ENCODE data around the gene ARAP1. TPM values are rescaled to one million over a fixed set of nuclear protein-coding genes. Genes with fewer than 3 reads are reported as not detected.

ARAP1 gene
- total RNA-seq, 2 experiments from 2014 or later = 64.7 to 70.1 TPM

GRCh38 chr11:72723508-72723907 is 28.7 kb downstream of the ARAP1 start:
- Mint-ChIP-seq H3K27ac (peak overlapping the region; percentile 95), H3K4me1 (ENCODE audit: low read depth) (peaks cover 42% of the 10 kb centered on the region), H3K9me3 (no peaks in the 10 kb centered on the region), H3K36me3 (ENCODE audit: low read depth) (peaks cover 3% of the 10 kb centered on the region), H3K4me3 (no peak overlapping the region), H3K27me3 (ENCODE audit: low read depth) (no peaks in the 10 kb centered on the region)
- CTCF ChIA-PET = interaction anchor here (0.8 to 11.6 kb wide), 7 partner anchors 11 to 454 kb away, joined by 3 to 161 read pairs (median 5); partner anchors contain the start of genes ATG16L2 and STARD10
- DNase-seq = no peak
- intact Hi-C loops (cut with micrococcal nuclease) = loop anchor here (5.0 to 10.0 kb wide), 2 partner anchors 421 to 519 kb away; partner anchors contain the start of gene FCHSD2

GRCh38 chr11:72722050-72722748 is 30.0 kb downstream of the ARAP1 start:
- H3K4me1 Mint-ChIP-seq (ENCODE audit: low read depth) = peaks cover 49% of the 10 kb centered on the region
- DNase-seq = peak; percentile 93

GRCh38 chr11:72721689-72722049 is 30.5 kb downstream of the ARAP1 start:
- CTCF ChIA-PET = interaction anchor here (3.8 to 11.6 kb wide), 3 partner anchors 13 to 92 kb away, joined by 15 to 161 read pairs (median 58); partner anchors contain the start of genes ATG16L2 and STARD10
- H3K4me3 Mint-ChIP-seq = peak overlapping the region; percentile 90
- H3K4me1 Mint-ChIP-seq (ENCODE audit: low read depth) = peaks cover 49% of the 10 kb centered on the region

More at GRCh38 chr11:72722050-72722748, 30.0 kb downstream of the ARAP1 start:
- intact Hi-C loops (cut with micrococcal nuclease) = loop anchor here (1.0 to 10.0 kb wide), 4 partner anchors 14 to 520 kb away; partner anchors contain the start of gene FCHSD2
- Mint-ChIP-seq H3K27ac (peak overlapping the region; percentile 95), H3K27me3 (ENCODE audit: low read depth) (no peaks in the 10 kb centered on the region), H3K9me3 (no peaks in the 10 kb centered on the region), H3K36me3 (ENCODE audit: low read depth) (peaks cover 3% of the 10 kb centered on the region), H3K4me3 (peak overlapping the region; percentile 90)
- CTCF ChIA-PET = interaction anchor here (0.7 to 11.6 kb wide), 5 partner anchors 12 to 92 kb away, joined by 3 to 161 read pairs (median 15); partner anchors contain the start of genes ATG16L2 and STARD10

GRCh38 chr11:72721276-72721675 is 30.9 kb downstream of the ARAP1 start:
- DNase-seq = no peak
- H3K4me1 Mint-ChIP-seq (ENCODE audit: low read depth) = peaks cover 49% of the 10 kb centered on the region
- no peaks in the 10 kb centered on the region for H3K27me3 Mint-ChIP-seq (ENCODE audit: low read depth)
- intact Hi-C loops (cut with micrococcal nuclease) = loop anchor here (5.0 to 10.0 kb wide), 2 partner anchors 424 to 521 kb away; partner anchors contain the start of gene FCHSD2
- peak overlapping the region; percentile 90 for H3K4me3 Mint-ChIP-seq
- peaks cover 3% of the 10 kb centered on the region for H3K36me3 Mint-ChIP-seq (ENCODE audit: low read depth)
- CTCF ChIA-PET = interaction anchor here (1.4 to 11.6 kb wide), 4 partner anchors 13 to 93 kb away, joined by 4 to 161 read pairs (median 36); partner anchors contain the start of genes ATG16L2 and STARD10
- H3K9me3 Mint-ChIP-seq = no peaks in the 10 kb centered on the region
- peak overlapping the region; percentile 95 for H3K27ac Mint-ChIP-seq

More at GRCh38 chr11:72721689-72722049, 30.5 kb downstream of the ARAP1 start:
- Mint-ChIP-seq H3K27me3 (ENCODE audit: low read depth) (no peaks in the 10 kb centered on the region), H3K36me3 (ENCODE audit: low read depth) (peaks cover 3% of the 10 kb centered on the region), H3K27ac (peak overlapping the region; percentile 95), H3K9me3 (no peaks in the 10 kb centered on the region)
- intact Hi-C loops (cut with micrococcal nuclease) = loop anchor here (1.0 to 10.0 kb wide), 4 partner anchors 15 to 521 kb away; partner anchors contain the start of gene FCHSD2
- DNase-seq = peak; percentile 53

GRCh38 chr11:72720784-72721183 is 31.4 kb downstream of the ARAP1 start:
- no peaks in the 10 kb centered on the region for H3K27me3 Mint-ChIP-seq (ENCODE audit: low read depth)
- H3K9me3 Mint-ChIP-seq = no peaks in the 10 kb centered on the region
- no peak for DNase-seq
- peaks cover 3% of the 10 kb centered on the region for H3K36me3 Mint-ChIP-seq (ENCODE audit: low read depth)
- CTCF ChIA-PET = interaction anchor here (0.7 to 11.6 kb wide), 4 partner anchors 36 to 191 kb away, joined by 4 to 161 read pairs (median 10); partner anchors contain the start of genes ATG16L2 and STARD10
- peak overlapping the region; percentile 90 for H3K4me3 Mint-ChIP-seq
- peak overlapping the region; percentile 95 for H3K27ac Mint-ChIP-seq
- peaks cover 52% of the 10 kb centered on the region for H3K4me1 Mint-ChIP-seq (ENCODE audit: low read depth)
- intact Hi-C loops (cut with micrococcal nuclease) = loop anchor here (5.0 to 10.0 kb wide), 2 partner anchors 424 to 522 kb away; partner anchors contain the start of gene FCHSD2

- DNase-seq = no peak
- peaks cover 3% of the 10 kb centered on the region for H3K36me3 Mint-ChIP-seq (ENCODE audit: low read depth)
- peak overlapping the region; percentile 90 for H3K4me3 Mint-ChIP-seq
- CTCF ChIA-PET = interaction anchor here (0.7 to 11.6 kb wide), 4 partner anchors 36 to 191 kb away, joined by 4 to 161 read pairs (median 10); partner anchors contain the start of genes ATG16L2 and STARD10
- H3K9me3 Mint-ChIP-seq = no peaks in the 10 kb centered on the region
- peak overlapping the region; percentile 95 for H3K27ac Mint-ChIP-seq
- intact Hi-C loops (cut with micrococcal nuclease) = loop anchor here (5.0 to 10.0 kb wide), 2 partner anchors 425 to 522 kb away; partner anchors contain the start of gene FCHSD2
- peaks cover 48% of the 10 kb centered on the region for H3K4me1 Mint-ChIP-seq (ENCODE audit: low read depth)
- no peaks in the 10 kb centered on the region for H3K27me3 Mint-ChIP-seq (ENCODE audit: low read depth)
These were observed 32.2 kb downstream of the ARAP1 start for GRCh38 chr11:72720047-72720446.

- Mint-ChIP-seq H3K4me3 (peak overlapping the region; percentile 90), H3K27ac (peak overlapping the region; percentile 16), H3K4me1 (ENCODE audit: low read depth) (peaks cover 51% of the 10 kb centered on the region), H3K27me3 (ENCODE audit: low read depth) (no peaks in the 10 kb centered on the region), H3K9me3 (no peaks in the 10 kb centered on the region), H3K36me3 (ENCODE audit: low read depth) (peaks cover 3% of the 10 kb centered on the region)
- intact Hi-C loops (cut with micrococcal nuclease) = no loop called here
- no peak for DNase-seq
- CTCF ChIA-PET = interaction anchor here (11.6 kb wide), 1 partner anchor 73 kb away, joined by 161 read pairs; the partner anchor contains the start of gene STARD10
These were observed 32.7 kb downstream of the ARAP1 start for GRCh38 chr11:72719551-72719950.

- DNase-seq = no peak
- Mint-ChIP-seq H3K9me3 (no peaks in the 10 kb centered on the region), H3K4me3 (no peak overlapping the region), H3K27me3 (ENCODE audit: low read depth) (no peaks in the 10 kb centered on the region), H3K27ac (peak overlapping the region; percentile 16), H3K36me3 (ENCODE audit: low read depth) (peaks cover 3% of the 10 kb centered on the region), H3K4me1 (ENCODE audit: low read depth) (peaks cover 51% of the 10 kb centered on the region)
- intact Hi-C loops (cut with micrococcal nuclease) = no loop called here
- CTCF ChIA-PET = interaction anchor here (11.6 kb wide), 1 partner anchor 73 kb away, joined by 161 read pairs; the partner anchor contains the start of gene STARD10
These were observed 33.1 kb downstream of the ARAP1 start for GRCh38 chr11:72719144-72719543.

GRCh38 chr11:72718101-72718501 is 34.1 kb downstream of the ARAP1 start:
- H3K4me1 Mint-ChIP-seq (ENCODE audit: low read depth) = peaks cover 51% of the 10 kb centered on the region
- intact Hi-C loops (cut with micrococcal nuclease) = no loop called here
- no peak overlapping the region for H3K27ac Mint-ChIP-seq

GRCh38 chr11:72716788-72717435 is 35.3 kb downstream of the ARAP1 start:
- H3K27me3 Mint-ChIP-seq (ENCODE audit: low read depth) = no peaks in the 10 kb centered on the region
- peaks cover under 1% of the 10 kb centered on the region for H3K36me3 Mint-ChIP-seq (ENCODE audit: low read depth)
- no peak overlapping the region for H3K27ac Mint-ChIP-seq
- no peak for DNase-seq
- no peak overlapping the region for H3K4me3 Mint-ChIP-seq
- H3K4me1 Mint-ChIP-seq (ENCODE audit: low read depth) = peaks cover 44% of the 10 kb centered on the region
- intact Hi-C loops (cut with micrococcal nuclease) = no loop called here
- H3K9me3 Mint-ChIP-seq = no peaks in the 10 kb centered on the region
- CTCF ChIA-PET = interaction anchor here (0.6 to 1.6 kb wide), 3 partner anchors 8 to 277 kb away, joined by 3 to 5 read pairs (median 3); no protein-coding TSS in a partner anchor

More at GRCh38 chr11:72718101-72718501, 34.1 kb downstream of the ARAP1 start:
- peaks cover 3% of the 10 kb centered on the region for H3K36me3 Mint-ChIP-seq (ENCODE audit: low read depth)
- CTCF ChIA-PET = interaction anchor here (11.6 kb wide), 1 partner anchor 74 kb away, joined by 161 read pairs; the partner anchor contains the start of gene STARD10
- no peaks in the 10 kb centered on the region for H3K9me3 Mint-ChIP-seq
- H3K4me3 Mint-ChIP-seq = no peak overlapping the region
- H3K27me3 Mint-ChIP-seq (ENCODE audit: low read depth) = no peaks in the 10 kb centered on the region
- DNase-seq = no peak

- Mint-ChIP-seq H3K9me3 (no peaks in the 10 kb centered on the region), H3K27ac (no peak overlapping the region), H3K36me3 (ENCODE audit: low read depth) (peaks cover under 1% of the 10 kb centered on the region), H3K4me1 (ENCODE audit: low read depth) (peaks cover 44% of the 10 kb centered on the region), H3K27me3 (ENCODE audit: low read depth) (no peaks in the 10 kb centered on the region), H3K4me3 (no peak overlapping the region)
- DNase-seq = no peak
- intact Hi-C loops (cut with micrococcal nuclease) = no loop called here
- CTCF ChIA-PET = interaction anchor here (0.6 to 1.6 kb wide), 3 partner anchors 9 to 277 kb away, joined by 3 to 5 read pairs (median 3); no protein-coding TSS in a partner anchor
These were observed 35.9 kb downstream of the ARAP1 start for GRCh38 chr11:72716290-72716689.

Data from activated naive CD4-positive, alpha-beta T cell treated with anti-CD3 and anti-CD28 coated beads for 36 hours (primary cell).